HL-60 (cell line): ENCODE results near the gene SCARF1.

Source experiments
- POLR2AphosphoS5 ChIP-seq: IDR thresholded peaks from 2 replicates; pipeline ENCODE4 v1.6.1; 2012; ENCODE audit warnings: low read depth
- SPI1 ChIP-seq: IDR thresholded peaks from 2 replicates; pipeline ENCODE4 v1.6.1; 2012; ENCODE audit warnings: low read depth, mild to moderate bottlenecking, borderline replicate concordance
- TF ChIP-seq, protein P1 (sequence below): IDR thresholded peaks from one replicate; pipeline ENCODE4 v1.5.1; 2011; ENCODE audit warnings: low read length, control low read depth, inconsistent platforms; ENCODE audit not compliant: insufficient read depth
- TF ChIP-seq, protein P2 (sequence below): IDR thresholded peaks from 2 replicates; pipeline ENCODE4 v1.6.1; 2012; ENCODE audit warnings: low read depth; ENCODE audit not compliant: insufficient replicate concordance

DNA sequence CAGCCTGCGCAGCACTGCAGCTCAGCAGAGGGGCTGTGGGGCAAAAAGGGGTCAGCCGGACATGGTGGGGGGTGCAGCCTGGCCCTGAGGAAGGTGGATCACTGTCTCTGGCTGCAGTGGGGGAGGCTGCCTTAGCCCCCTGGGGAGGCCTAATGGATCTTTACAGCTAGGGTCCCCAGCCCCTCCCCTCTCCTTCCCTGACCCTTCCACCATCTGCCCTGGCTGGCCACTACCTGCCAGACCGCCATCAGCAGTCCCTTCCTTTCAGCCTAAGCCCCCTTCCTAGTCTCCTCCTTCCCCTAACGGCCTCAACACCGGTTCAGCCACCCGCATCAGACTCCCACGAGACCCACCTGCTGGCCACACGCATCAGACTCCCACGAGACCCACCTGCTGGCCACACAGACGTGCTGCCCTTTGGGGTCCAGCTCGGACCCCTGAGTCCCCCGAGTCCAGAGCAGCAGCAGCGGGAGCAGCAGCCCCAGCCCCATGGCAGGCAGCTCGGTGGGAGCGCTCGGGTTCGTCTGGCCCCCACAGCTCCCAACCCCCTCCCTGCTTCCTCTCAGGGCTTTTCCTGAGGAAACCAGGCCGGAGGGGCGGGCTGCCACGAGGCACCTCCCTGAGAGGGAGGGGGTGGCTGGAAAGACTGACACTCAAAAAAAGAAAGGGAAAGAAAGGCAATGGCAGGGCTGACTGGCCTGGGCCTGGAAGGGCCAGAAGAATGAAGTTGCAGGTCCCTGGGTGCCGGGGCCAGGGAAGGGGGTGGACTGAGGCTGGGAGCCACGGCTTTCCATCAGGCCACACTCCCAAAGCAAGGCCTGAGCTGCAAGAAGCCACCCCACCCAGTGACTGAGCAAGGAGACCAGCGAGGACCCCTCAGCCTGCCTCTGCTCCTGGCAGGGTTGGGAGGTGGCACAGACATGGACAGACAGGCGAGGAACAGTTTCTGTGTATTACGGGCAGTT lies at the start of gene SCARF1:
- TF ChIP-seq, protein P1, sequence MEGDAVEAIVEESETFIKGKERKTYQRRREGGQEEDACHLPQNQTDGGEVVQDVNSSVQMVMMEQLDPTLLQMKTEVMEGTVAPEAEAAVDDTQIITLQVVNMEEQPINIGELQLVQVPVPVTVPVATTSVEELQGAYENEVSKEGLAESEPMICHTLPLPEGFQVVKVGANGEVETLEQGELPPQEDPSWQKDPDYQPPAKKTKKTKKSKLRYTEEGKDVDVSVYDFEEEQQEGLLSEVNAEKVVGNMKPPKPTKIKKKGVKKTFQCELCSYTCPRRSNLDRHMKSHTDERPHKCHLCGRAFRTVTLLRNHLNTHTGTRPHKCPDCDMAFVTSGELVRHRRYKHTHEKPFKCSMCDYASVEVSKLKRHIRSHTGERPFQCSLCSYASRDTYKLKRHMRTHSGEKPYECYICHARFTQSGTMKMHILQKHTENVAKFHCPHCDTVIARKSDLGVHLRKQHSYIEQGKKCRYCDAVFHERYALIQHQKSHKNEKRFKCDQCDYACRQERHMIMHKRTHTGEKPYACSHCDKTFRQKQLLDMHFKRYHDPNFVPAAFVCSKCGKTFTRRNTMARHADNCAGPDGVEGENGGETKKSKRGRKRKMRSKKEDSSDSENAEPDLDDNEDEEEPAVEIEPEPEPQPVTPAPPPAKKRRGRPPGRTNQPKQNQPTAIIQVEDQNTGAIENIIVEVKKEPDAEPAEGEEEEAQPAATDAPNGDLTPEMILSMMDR, result no peak
- TF ChIP-seq POLR2AphosphoS5, result no peak
- TF ChIP-seq, protein P2, sequence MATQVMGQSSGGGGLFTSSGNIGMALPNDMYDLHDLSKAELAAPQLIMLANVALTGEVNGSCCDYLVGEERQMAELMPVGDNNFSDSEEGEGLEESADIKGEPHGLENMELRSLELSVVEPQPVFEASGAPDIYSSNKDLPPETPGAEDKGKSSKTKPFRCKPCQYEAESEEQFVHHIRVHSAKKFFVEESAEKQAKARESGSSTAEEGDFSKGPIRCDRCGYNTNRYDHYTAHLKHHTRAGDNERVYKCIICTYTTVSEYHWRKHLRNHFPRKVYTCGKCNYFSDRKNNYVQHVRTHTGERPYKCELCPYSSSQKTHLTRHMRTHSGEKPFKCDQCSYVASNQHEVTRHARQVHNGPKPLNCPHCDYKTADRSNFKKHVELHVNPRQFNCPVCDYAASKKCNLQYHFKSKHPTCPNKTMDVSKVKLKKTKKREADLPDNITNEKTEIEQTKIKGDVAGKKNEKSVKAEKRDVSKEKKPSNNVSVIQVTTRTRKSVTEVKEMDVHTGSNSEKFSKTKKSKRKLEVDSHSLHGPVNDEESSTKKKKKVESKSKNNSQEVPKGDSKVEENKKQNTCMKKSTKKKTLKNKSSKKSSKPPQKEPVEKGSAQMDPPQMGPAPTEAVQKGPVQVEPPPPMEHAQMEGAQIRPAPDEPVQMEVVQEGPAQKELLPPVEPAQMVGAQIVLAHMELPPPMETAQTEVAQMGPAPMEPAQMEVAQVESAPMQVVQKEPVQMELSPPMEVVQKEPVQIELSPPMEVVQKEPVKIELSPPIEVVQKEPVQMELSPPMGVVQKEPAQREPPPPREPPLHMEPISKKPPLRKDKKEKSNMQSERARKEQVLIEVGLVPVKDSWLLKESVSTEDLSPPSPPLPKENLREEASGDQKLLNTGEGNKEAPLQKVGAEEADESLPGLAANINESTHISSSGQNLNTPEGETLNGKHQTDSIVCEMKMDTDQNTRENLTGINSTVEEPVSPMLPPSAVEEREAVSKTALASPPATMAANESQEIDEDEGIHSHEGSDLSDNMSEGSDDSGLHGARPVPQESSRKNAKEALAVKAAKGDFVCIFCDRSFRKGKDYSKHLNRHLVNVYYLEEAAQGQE, result no peak
- no peak for TF ChIP-seq SPI1
